B cell (primary cell): ENCODE measurements around the gene SNTB2. TPM values are rescaled to one million over a fixed set of nuclear protein-coding genes. Genes with fewer than 3 reads are reported as not detected.

Experiments
- ATAC-seq: fragments of 200-7000 bp; cut with Tn5 transposase; one replicate; pipeline ENCODE4 v1.10.0; 2021; ENCODE audit warnings: low read depth, mild to moderate bottlenecking, moderate number of reproducible peaks, moderate library complexity
- CTCF ChIA-PET: fragments of 350-600 bp; sonication (Branson Sonifier 250); formaldehyde crosslinking; loops from one replicate; lab custom pipeline; 2021; ENCODE audit warnings: antibody characterized with exemption, inconsistent platforms; lab: Charles Lee
- POLR2A ChIA-PET: fragments of 350-600 bp; sonication (Branson Sonifier 250); formaldehyde crosslinking; loops from one replicate; lab custom pipeline; 2021; ENCODE audit warnings: antibody characterized with exemption; lab: Charles Lee
- DNase-seq: peaks from one replicate; pipeline ENCODE4 v3.0.0; 2013
- H2AFZ ChIP-seq: 2 replicates; pipeline ENCODE4 v1.6.1; 2012; ENCODE audit warnings: mild to moderate bottlenecking, low read depth, low read length; ENCODE audit not compliant: insufficient read depth, poor library complexity, severe bottlenecking
- H3K27ac ChIP-seq, 2 donors: 1 replicate in 1 of 2; 2 replicates in 1 of 2; pipeline ENCODE4 v1.5.1; 2012 to 2013; ENCODE audit warnings: low read length in 2 of 2, mild to moderate bottlenecking in 2 of 2, moderate library complexity in 1 of 2
- H3K27me3 ChIP-seq, 4 experiments: fragments of 200-600 bp in 1 of 4; sonication (generic) in 1 of 4; replicated peaks in 1 of 4; 1 replicate in 2 of 4; 2 replicates in 2 of 4; pipeline versions ENCODE4 v1.6.1 to v1.7.0; 2013 to 2016; ENCODE audit warnings: low read length in 3 of 4, mild to moderate bottlenecking in 2 of 4, mixed read lengths in 1 of 4, moderate library complexity in 1 of 4; ENCODE audit not compliant: insufficient read depth in 4 of 4, control insufficient read depth in 3 of 4; ENCODE audit errors: control extremely low read depth in 1 of 4
- H3K36me3 ChIP-seq, 2 experiments: replicated peaks in 1 of 2; 1 replicate in 1 of 2; 2 replicates in 1 of 2; pipeline versions ENCODE4 v1.6.1 to v1.7.1; 2013; ENCODE audit warnings: low read length in 1 of 2; ENCODE audit not compliant: insufficient read depth in 2 of 2, control insufficient read depth in 1 of 2; ENCODE audit errors: control extremely low read depth in 1 of 2, extremely low read depth in 1 of 2
- H3K4me1 ChIP-seq, 2 donors: fragments of 200-600 bp in 1 of 2; sonication (generic) in 1 of 2; 1 replicate in 1 of 2; 2 replicates in 1 of 2; pipeline versions ENCODE4 v1.5.1 to v1.6.1; 2013 to 2017; ENCODE audit warnings: low read length in 2 of 2; ENCODE audit not compliant: control insufficient read depth in 2 of 2, insufficient read depth in 2 of 2
- H3K4me2 ChIP-seq: replicated peaks from 2 replicates; pipeline ENCODE3; 2012; ENCODE audit warnings: mild to moderate bottlenecking, low read depth, low read length; ENCODE audit not compliant: poor library complexity, severe bottlenecking
- H3K4me3 ChIP-seq, 5 experiments: fragments of 200-600 bp in 1 of 5; sonication (generic) in 1 of 5; 1 replicate in 3 of 5; 2 replicates in 2 of 5; pipeline versions ENCODE4 v1.5.1 to v1.7.0; 2011 to 2016; ENCODE audit warnings: low read length in 4 of 5, mild to moderate bottlenecking in 4 of 5, low read depth in 2 of 5, control low read depth in 1 of 5, moderate library complexity in 1 of 5; ENCODE audit not compliant: insufficient read depth in 1 of 5; ENCODE audit errors: control extremely low read depth in 1 of 5, extremely low read depth in 1 of 5
- H3K79me2 ChIP-seq: fragments of 200-600 bp; sonication (generic); one replicate; pipeline ENCODE4 v1.6.0; 2016; ENCODE audit warnings: low read length; ENCODE audit not compliant: control insufficient read depth, insufficient read depth
- H3K9ac ChIP-seq: fragments of 200-600 bp; sonication (generic); 2 replicates; pipeline ENCODE4 v1.6.1; 2017; ENCODE audit warnings: mild to moderate bottlenecking, low read length, moderate library complexity
- H3K9me3 ChIP-seq, 3 donors: one replicate each; pipeline versions ENCODE4 v1.6.1 to v1.7.1; 2013; ENCODE audit warnings: low read length in 2 of 3; ENCODE audit not compliant: control insufficient read depth in 2 of 3, insufficient read depth in 1 of 3; ENCODE audit errors: control extremely low read depth in 1 of 3
- H4K20me1 ChIP-seq: 2 replicates; pipeline ENCODE4 v1.6.0; 2012; ENCODE audit warnings: mild to moderate bottlenecking, low read length; ENCODE audit not compliant: insufficient read depth, control insufficient read depth, poor library complexity, severe bottlenecking
- H3K27ac Mint-ChIP-seq: one replicate; pipeline ENCODE4 v1.8.0; 2021; ENCODE audit warnings: mixed read lengths
- H3K27me3 Mint-ChIP-seq: one replicate; pipeline ENCODE4 v1.8.0; 2021; ENCODE audit warnings: mixed read lengths
- H3K4me1 Mint-ChIP-seq: one replicate; pipeline ENCODE4 v1.8.0; 2021; ENCODE audit warnings: mixed read lengths
- H3K4me3 Mint-ChIP-seq: one replicate; pipeline ENCODE4 v1.8.0; 2021; ENCODE audit warnings: mixed read lengths
- H3K9me3 Mint-ChIP-seq: one replicate; pipeline ENCODE4 v1.8.0; 2022; ENCODE audit warnings: mixed read lengths; ENCODE audit not compliant: insufficient read depth
- CTCF ChIP-seq: fragments of 200-600 bp; IDR thresholded peaks from one replicate; pipeline ENCODE4 v1.8.0; 2022; ENCODE audit warnings: antibody characterized with exemption, mild to moderate bottlenecking
- EZH2 ChIP-seq: IDR thresholded peaks from 2 replicates; pipeline ENCODE4 v1.6.1; 2012; ENCODE audit warnings: borderline replicate concordance, low read depth, mild to moderate bottlenecking, moderate library complexity, low read length; ENCODE audit not compliant: insufficient read depth, poor library complexity, severe bottlenecking
- WGBS: methylation state at CpG from one replicate; pipeline ENCODE4 v1.1.5; 2013; ENCODE audit warnings: missing lambda C conversion rate; ENCODE audit not compliant: insufficient coverage; 5-methylcytosine and 5-hydroxymethylcytosine counted together
- intact Hi-C: fragments of 100-400 bp; cut with micrococcal nuclease; formaldehyde crosslinking; loops from one replicate; pipeline ENCODE4 v1.10.0; 2022
- polyA plus RNA-seq: library from polyadenylated mRNA; depleted of rRNA; stranded (reverse); fragments of >200 nt; gene quantifications from 2 replicates; pipeline ENCODE4 v1.2.3, GENCODE V29; 2012
- total RNA-seq, 2 donors: library from RNA; stranded (reverse); fragments of 120-200 nt in 1 of 2; gene quantifications; 1 replicate in 1 of 2; 2 replicates in 1 of 2; pipeline versions ENCODE4 v1.2.3 to v1.2.4, GENCODE V29; 2013 to 2022

Gene SNTB2
- total and polyA plus RNA-seq, 2 donors (not counting 1 experiment from before 2014, with no cell fraction given) = 3.8 to 16.2 TPM

GRCh38 chr16:69166946-69167930 is 19.7 kb upstream of the SNTB2 start:
- ATAC-seq (no peak), DNase-seq (no peak)
- H3K27me3 ChIP-seq = no peaks in the 10 kb centered on the region
- H3K4me1 ChIP-seq = peaks cover 9% of the 10 kb centered on the region in 2 donors
- no peaks in the 10 kb centered on the region for H3K79me2 ChIP-seq
- H3K9ac ChIP-seq = no peak overlapping the region
- ChIA-PET CTCF (interaction anchor here (1.2 to 1.8 kb wide), 2 partner anchors 15 to 121 kb away, joined by 4 read pairs; no protein-coding TSS in a partner anchor), POLR2A (no interaction called here)
- H3K4me2 ChIP-seq = no peak overlapping the region
- no CpG with 5 or more reads among the region's 7 CpGs for WGBS
- H3K4me1 Mint-ChIP-seq = peaks cover 18% of the 10 kb centered on the region
- no peak overlapping the region for H3K4me3 Mint-ChIP-seq
- no peak overlapping the region for H3K27ac ChIP-seq
- TF ChIP-seq EZH2 = no peak
- TF ChIP-seq CTCF = no peak
- no peaks in the 10 kb centered on the region for H3K9me3 ChIP-seq
- H4K20me1 ChIP-seq = no peaks in the 10 kb centered on the region
- intact Hi-C loops = no loop called here
- H3K36me3 ChIP-seq = peaks cover 3 to 42% of the 10 kb centered on the region in 2 experiments
- H3K4me3 ChIP-seq = no peak overlapping the region
- H3K27me3 Mint-ChIP-seq = no peaks in the 10 kb centered on the region
- H3K27ac Mint-ChIP-seq = no peak overlapping the region
- no peaks in the 10 kb centered on the region for H3K9me3 Mint-ChIP-seq
- no peak overlapping the region for H2AFZ ChIP-seq

- no peaks in the 10 kb centered on the region for H3K9me3 Mint-ChIP-seq
- Histone ChIP-seq H3K4me1 (peaks cover 9% of the 10 kb centered on the region in 2 donors), H3K36me3 (peaks cover 5 to 33% of the 10 kb centered on the region in 2 experiments), H3K79me2 (no peaks in the 10 kb centered on the region), H3K9ac (no peak overlapping the region), H3K4me3 (no peak overlapping the region), H3K9me3 (no peaks in the 10 kb centered on the region), H2AFZ (no peak overlapping the region), H3K27me3 (no peaks in the 10 kb centered on the region), H3K27ac (no peak overlapping the region), H4K20me1 (no peaks in the 10 kb centered on the region), H3K4me2 (no peak overlapping the region)
- intact Hi-C loops = no loop called here
- no peaks in the 10 kb centered on the region for H3K27me3 Mint-ChIP-seq
- POLR2A ChIA-PET = no interaction called here
- H3K4me1 Mint-ChIP-seq = peaks cover 19% of the 10 kb centered on the region
- WGBS = no CpG with 5 or more reads among the region's 4 CpGs
- CTCF ChIA-PET = no interaction called here
- no peak overlapping the region for H3K27ac Mint-ChIP-seq
- no peak for ATAC-seq
- TF ChIP-seq CTCF (no peak), EZH2 (no peak)
- DNase-seq = no peak
- no peak overlapping the region for H3K4me3 Mint-ChIP-seq
Measured at GRCh38 chr16:69169051-69169450, 17.9 kb upstream of the SNTB2 start.
